HG03469 (cell line): ENCODE results near the gene SLC9A3.
"Not testable (repeated sequence)": the region's sequence is repeated elsewhere in the genome, so short reads cannot be mapped to it uniquely, and the experiment has no call there.

Experiments
- ATAC-seq: cut with Tn5 transposase; IDR thresholded peaks from one replicate; pipeline ENCODE4 v1.9.1; 2021; ENCODE audit warnings: mild to moderate bottlenecking, moderate library complexity, moderate number of reproducible peaks; ENCODE audit not compliant: unreplicated experiment

Gene SLC9A3

DNA sequence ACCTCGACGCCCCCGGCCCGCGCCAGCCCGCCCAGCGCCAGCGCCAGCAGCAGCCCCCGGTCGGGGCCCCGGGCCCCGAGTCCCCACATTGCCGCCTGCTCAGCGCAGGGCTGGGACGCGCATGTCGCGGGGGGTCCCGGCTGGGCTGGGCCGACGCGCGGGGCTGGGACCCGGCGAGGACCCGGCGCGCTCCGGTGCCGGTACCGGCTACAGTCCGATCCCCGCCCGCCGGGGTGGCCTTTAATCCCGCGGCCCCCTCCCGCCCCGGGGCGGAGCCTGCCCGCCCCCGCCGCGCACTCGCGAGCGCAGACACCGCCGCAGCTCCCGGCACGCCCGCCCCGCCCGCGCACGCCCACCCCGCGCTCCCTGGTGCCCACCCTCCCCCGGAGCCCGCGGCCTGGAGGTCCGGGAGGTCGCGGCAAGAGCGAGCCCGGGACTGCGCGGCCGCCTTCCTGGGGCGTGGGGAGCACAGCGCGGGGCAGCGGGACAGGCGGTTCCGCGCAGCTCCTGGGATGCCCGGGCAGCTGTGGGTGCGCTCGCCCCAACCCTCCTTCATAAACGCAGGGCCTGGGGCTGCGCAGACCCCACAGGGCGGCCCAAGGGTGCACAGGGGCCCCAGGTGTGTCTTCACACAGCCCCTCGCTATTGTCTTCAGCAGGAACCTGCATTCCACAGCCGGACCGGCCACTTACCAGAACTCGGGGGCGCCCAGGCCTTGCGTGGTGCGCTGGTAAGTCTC, at the start of gene SLC9A3:
Gene SLC9A3 (minus strand): TSS at position 216 of the 739 bp plus-strand sequence.
- no peak for ATAC-seq

GRCh38 chr5:573976-574375, 49.7 kb upstream of the SLC9A3 start:
- ATAC-seq = no peak

DNA sequence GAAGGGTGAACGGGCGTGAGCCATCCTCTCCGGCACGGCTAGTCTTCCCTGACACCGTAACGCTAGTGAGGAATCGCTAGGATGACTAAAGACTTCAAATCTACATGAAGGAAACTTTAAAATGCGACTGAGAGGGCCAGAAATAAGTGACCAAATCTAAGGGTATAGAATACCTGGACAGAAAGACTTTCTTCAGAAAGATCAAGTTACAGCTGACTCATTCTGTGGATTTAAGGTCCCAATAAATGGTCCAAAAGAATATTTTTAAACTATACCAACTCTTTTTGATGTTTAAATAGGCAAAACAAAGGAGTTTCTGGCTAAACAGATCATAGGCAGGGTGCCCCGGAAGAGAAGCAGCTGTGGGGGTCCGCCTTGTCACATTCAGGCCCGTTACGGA, 49.0 kb upstream of the SLC9A3 start:
- ATAC-seq = no peak

DNA sequence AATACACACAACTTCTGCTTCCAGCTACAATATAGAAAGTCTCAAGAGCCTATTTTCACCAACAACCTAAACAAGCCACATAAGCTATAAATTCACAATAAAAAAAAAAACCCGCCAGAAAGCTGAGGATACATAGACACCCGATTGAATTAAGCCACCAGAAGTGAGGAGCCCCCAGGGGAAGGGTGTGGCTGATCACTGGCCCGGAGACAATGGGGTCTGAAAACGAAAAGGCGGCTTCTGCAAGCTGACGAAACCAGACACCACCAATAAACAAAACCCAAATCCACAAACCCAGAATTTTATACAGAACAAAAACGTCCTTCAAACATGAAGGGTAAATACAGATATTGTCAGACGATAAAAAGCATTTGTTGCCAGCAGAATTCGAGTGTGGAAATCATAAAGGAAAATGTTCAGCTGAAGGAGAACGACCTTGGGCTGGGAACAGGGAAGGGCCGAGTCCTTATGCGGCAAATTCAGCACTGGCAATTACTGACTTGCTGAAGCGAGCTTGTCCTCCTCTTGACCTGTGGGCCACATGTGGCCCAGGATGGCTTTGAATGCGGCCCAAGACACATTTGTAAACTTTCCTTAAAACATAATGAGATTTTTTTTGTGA, 48.3 kb upstream of the SLC9A3 start:
- no peak for ATAC-seq

DNA sequence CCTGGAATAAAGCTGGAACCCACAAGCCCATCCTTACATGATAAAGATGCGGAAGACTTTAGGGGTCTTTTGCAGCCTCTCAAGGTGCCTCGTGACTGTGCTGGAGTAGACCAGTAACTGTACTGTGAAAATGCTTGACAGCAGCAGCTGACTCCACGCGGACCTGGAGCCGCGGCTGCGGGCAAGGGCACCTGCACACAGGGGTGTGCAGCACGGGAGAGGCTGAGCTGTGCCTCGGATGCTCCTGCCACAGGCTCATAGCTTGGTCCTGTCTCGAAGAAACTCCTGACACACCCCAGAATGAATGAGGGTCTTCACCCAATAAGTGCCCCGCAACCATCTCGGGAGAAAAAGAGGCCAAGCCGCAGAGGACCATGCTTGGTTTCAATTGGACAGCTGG, 47.5 kb upstream of the SLC9A3 start:
- ATAC-seq = no peak

GRCh38 chr5:570886-571285, 46.6 kb upstream of the SLC9A3 start:
- no peak for ATAC-seq

DNA sequence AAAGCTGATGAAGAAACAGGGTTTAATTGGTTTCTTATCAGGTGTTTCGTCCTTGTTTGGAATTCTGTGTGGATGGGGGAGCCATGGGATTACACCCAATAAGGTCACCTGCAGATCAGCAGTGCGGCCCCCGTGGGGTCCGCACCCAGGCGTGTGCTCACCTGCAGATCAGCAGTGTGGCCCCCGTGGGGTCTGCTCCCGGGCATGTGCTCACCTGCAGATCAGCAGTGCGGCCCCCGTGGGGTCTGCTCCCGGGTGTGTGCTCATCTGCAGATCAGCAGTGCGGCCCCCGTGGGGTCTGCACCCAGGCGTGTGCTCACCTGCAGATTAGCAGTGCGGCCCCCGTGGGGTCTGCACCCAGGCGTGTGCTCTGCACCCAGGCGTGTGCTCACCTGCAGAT, 46.2 kb upstream of the SLC9A3 start:
- ATAC-seq = no peak

- no peak for ATAC-seq
These were observed 45.7 kb upstream of the SLC9A3 start for GRCh38 chr5:569868-570361.

DNA sequence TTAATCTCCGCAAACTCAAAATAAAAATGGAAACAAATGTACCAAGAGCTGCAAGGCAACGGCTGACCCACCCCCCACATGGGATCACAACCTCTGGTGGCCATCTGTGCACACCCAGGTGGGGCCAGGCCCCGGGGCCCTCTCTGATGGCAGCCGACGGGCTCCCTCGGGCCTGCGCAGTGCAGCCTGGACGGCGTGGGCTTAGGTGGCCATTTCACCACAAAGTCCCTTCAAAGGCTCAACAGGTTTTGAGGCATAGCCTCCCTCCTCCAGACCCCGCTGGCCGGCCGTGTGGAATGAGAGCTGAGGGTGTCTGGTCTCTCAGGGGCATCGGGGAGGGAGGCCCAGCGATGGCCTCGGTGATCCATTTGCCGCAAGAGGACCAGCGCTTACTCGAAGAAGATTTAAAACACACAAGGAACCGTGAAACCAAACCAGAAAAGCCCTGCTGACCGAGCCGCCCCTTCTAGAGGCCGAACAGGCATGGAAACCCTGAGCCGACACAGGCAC, 45.2 kb upstream of the SLC9A3 start:
- no peak for ATAC-seq

DNA sequence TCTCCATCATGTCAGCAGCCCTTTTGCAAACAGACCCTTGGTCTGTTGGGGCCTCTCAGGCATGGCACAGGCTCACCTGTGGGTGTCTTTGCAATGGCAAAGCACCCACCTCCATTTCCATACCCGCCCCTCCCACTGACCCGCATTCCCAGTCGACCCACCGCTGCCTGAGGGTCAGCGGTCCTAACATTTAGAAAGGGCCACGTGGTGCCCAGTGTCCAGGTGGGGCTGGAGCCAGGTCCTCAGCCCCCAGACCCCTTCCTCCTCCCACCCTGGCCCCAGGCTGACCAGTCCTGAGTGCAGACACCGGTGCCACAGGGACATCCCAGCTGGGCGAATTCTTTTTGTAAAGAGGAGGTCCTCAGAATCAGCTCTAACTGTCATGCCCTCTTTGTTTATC, 44.6 kb upstream of the SLC9A3 start:
- ATAC-seq = no peak

GRCh38 chr5:568061-568781, 44.0 kb upstream of the SLC9A3 start:
- ATAC-seq = no peak

DNA sequence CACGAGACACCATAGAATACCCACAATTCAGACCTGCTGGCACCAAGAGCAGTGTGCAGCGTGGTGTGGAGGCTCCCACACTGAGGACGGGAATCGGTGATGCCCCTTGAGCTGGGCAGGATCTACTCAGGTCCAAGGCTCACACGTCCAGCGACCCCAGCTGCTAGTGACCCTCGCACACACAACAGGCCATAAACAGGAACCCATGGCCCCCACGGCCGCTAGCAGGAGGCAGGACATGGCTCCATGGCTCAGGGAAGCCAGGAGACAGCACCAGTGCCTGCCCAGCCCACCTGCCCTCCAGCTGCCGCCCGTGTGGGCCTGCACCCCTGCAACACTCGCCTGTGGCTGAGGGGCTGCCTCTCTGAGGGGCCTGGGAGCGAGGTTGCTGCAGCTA, 43.4 kb upstream of the SLC9A3 start:
- ATAC-seq = no peak

- ATAC-seq = no peak
These were observed 42.5 kb upstream of the SLC9A3 start for GRCh38 chr5:566636-567309.

GRCh38 chr5:565782-566440, 41.7 kb upstream of the SLC9A3 start:
- no peak for ATAC-seq

- no peak for ATAC-seq
These were observed 37.2 kb upstream of the SLC9A3 start for GRCh38 chr5:561408-561807.

DNA sequence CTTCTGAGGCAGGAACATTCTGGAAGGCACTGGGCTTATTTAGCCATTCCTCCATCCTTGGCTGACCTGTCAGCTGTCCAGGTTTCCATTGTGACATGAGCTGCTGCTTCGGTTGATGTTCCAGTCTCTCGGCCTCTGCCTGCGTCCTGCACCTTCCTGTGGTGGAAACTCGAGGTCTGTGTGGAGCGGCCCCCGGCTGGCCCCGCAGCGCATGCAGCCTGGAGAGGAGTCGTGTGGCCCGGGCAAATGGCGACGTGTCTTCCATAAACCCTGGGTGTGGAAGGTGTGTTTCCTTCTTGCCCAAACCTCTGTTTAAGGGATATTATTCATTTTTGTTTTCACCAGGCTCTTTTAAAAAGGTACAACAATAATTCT, 36.5 kb upstream of the SLC9A3 start:
- no peak for ATAC-seq

DNA sequence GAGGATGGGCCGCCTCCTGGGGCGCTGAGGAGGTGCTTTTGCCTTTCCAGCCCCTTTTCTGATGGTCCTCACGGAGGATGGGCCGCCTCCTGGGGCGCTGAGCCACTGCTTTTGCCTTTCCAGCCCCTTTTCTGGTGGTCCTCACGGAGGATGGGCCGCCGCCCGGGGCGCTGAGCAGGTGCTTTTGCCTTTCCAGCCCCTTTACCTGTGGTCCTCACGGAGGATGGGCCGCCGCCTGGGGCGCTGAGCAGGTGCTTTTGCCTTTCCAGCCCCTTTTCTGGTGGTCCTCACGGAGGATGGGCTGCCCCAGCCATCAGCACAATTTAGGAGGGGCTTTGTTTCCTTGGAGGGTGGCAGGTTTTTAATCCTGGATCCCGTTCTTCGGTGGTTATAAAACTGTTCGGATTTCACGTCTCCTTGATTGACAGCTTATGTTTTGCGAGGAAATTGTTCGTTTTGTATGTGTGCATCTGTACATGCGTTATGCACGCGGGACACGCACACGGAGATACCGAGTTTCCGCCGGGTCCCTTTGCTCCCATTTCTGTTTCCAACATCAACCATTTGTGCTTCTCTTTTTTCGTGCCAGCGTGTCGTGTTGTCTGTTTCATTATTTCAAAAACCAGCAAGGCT, 34.7 kb upstream of the SLC9A3 start:
- no peak for ATAC-seq

DNA sequence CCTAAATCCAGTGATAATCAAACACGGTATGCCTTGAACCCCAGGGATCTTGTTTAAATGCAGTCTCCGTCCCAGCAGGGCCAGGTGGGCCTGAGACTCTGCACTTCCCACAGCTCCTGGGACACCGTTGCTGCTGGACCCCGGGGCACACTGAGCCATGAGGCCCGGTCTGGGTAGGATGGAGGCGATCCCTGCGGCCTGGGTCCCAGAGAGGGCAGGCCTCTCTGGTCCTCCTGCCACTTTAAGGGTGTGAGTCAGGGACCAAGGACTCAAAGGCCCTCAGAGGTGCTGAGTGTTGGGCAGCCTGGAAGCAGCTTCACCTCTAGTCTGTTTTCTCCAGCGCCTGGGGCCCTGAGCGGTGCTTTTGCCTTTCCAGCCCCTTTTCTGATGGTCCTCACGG, 34.1 kb upstream of the SLC9A3 start:
- no peak for ATAC-seq

- ATAC-seq = not testable (repeated sequence)
These were observed 33.7 kb upstream of the SLC9A3 start for GRCh38 chr5:557917-558316.

DNA sequence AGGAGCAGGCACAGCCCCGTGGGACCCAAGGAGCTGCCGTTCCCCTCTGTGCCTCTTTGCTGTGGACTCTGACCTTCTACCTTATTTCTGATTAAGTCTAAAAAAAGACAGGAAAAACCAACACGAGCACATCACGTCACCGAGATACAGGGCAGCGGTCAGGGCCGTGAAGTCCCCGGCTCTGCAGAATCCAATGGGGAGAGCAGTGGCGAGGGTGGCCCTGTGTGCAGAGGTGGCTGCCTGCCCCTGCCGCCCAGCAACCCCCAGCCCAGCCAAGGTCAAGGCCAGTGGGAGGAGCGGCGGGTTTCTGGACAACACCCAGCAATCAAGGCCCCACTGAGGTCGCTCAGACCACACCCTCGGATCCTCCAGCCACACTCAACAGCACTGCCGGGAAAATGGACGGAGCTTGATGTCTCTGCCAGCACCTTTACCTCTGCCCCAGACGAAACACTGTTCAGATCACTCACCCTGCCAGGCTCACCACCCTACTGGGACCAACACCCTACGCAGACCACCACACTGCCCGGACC, 32.7 kb upstream of the SLC9A3 start:
- no peak for ATAC-seq
